ENCODE measurements around the gene TNS3.

The TNS3 gene

DNA sequence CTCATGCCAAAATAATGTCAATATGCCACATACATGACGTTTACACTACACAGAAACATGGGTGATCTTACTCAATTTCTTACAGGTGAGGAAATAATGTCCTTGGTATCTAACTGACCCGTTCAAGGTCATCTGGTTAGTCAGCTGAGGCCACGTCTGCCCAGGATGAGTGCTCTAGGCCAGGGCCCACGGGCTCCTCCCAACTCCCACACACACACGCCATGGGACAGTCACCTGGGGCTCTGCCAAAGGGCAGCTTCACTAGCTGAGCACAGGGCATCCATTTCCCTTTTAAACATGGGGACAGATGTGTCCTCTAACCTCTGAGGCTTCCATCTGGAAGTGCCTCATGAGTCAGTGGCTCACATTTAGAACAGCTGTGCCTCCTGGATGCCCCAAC is 123.9 kb downstream of the TNS3 start:
- Histone ChIP-seq H3K4me3 (ENCODE audit: low read length) (peak overlapping the region; percentile 14), H3K9ac (ENCODE audit: low read depth, low read length) (peak overlapping the region; percentile 32), H3K27me3 (ENCODE audit: control insufficient read depth, insufficient read depth, low read length) (no peaks in the 10 kb centered on the region), H3K4me1 (ENCODE audit: control insufficient read depth, insufficient read depth, low read length) (peaks cover 78% of the 10 kb centered on the region), H3K9me3 (replicated peaks; ENCODE audit: low read length) (no peaks in the 10 kb centered on the region), H3K4me2 (ENCODE audit: low read length) (peak overlapping the region; percentile 36), H3K36me3 (ENCODE audit: insufficient read depth, low read length) (no peaks in the 10 kb centered on the region)

DNA sequence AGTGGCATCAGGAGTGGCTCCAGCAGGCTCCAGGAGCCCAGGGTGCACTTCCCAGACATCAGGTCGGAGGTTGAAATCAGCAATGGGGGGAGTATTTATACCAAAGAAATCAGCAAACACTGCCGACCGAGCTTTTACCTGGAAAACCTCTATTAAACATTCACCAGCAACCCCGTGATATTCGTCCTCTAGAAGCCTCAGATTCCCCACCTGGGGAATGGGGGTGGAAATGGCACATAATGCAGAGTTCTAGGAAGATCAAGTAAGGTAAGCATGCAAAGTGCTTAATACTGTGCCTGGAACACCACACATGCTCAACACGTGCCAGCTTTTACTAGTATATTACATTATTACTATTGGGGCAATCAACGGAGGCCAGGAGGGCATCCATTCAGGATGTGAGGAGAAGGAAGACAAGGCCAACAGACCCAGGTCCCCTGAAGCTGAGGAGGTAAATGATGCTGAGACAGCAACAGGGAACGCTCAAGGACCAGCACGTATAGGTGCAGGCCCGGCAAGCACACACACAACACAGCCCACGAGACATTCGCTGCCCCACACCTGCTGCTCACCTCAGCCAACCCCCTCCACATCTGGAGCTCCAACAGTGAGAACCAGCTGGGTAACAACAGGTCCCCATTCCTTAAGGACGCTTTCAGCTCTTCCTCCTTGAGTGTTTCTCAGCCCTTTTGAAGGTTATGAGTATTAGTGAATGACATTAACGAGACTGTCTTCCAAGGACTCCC is 125.5 kb downstream of the TNS3 start:
- H3K9ac ChIP-seq (ENCODE audit: low read depth, low read length) = no peak overlapping the region
- no peaks in the 10 kb centered on the region for H3K9me3 ChIP-seq (replicated peaks; ENCODE audit: low read length)
- peaks cover 3% of the 10 kb centered on the region for H3K36me3 ChIP-seq (ENCODE audit: insufficient read depth, low read length)
- H3K4me2 ChIP-seq (ENCODE audit: low read length) = no peak overlapping the region
- no peaks in the 10 kb centered on the region for H3K27me3 ChIP-seq (ENCODE audit: control insufficient read depth, insufficient read depth, low read length)
- no peak overlapping the region for H3K4me3 ChIP-seq (ENCODE audit: low read length)
- peaks cover 90% of the 10 kb centered on the region for H3K4me1 ChIP-seq (ENCODE audit: control insufficient read depth, insufficient read depth, low read length)

DNA sequence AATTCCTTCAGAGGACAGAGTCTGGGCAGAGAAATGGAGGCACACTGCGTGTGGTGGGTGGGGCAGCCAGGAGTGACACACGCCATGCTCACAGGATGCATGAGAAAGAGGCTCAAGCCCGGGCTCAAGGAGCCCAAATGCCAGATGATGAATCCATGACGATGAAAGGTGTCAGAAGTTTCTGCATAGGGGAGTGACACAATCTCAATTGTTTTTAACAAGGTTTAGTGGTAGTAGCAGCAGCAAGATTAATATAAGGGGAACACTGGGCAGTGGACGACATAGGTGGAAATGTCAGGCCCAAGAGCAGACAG is 126.1 kb downstream of the TNS3 start:
- no peaks in the 10 kb centered on the region for H3K9me3 ChIP-seq (replicated peaks; ENCODE audit: low read length)
- H3K4me1 ChIP-seq (ENCODE audit: control insufficient read depth, insufficient read depth, low read length) = peaks cover 90% of the 10 kb centered on the region
- H3K36me3 ChIP-seq (ENCODE audit: insufficient read depth, low read length) = peaks cover 3% of the 10 kb centered on the region
- H3K9ac ChIP-seq (ENCODE audit: low read depth, low read length) = peak overlapping the region; percentile 100
- H3K27me3 ChIP-seq (ENCODE audit: control insufficient read depth, insufficient read depth, low read length) = no peaks in the 10 kb centered on the region
- no peak overlapping the region for H3K4me3 ChIP-seq (ENCODE audit: low read length)
- H3K4me2 ChIP-seq (ENCODE audit: low read length) = no peak overlapping the region

DNA sequence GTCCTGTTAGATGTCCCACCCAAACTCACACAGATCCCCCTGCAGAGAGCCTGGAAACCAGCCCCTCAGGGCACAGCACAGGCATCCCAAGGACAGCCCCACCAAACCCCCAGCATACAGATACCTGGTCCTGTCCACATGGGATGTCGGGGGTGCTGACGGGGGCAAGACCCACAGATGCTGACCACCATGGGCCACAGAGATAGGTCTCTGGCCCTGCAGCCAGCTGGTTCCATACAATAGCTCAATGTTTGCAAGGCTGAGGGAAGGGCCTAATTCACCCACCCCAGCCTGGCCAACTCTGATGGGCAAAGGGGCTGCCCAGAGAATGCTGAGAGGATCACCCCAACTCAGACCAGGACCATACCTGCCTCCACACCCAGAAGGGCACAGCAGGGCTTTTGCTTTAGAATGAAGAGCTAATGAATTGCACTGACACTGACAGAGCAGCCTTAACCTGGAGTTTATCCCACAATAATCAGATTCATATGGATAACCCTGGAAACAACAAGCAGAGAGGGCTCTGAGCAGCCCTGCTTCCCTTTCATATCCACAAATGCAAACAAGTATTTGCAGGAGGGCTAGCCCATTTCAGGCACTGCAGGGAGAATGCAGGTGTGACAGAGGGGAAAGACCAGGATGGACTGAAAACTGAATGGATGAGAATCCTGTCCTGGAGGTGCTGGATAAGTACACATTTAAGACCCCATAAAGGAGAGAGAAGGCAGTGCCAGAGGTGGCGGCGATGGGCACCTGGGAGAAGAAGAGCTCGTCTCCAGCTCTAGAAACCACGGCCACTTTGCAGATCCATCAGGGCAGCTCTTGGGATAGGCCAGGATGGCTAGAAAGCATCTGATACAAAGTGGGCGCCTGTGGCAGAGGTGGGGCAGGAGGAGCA is 126.7 kb downstream of the TNS3 start:
- Histone ChIP-seq H3K36me3 (ENCODE audit: insufficient read depth, low read length) (peaks cover 3% of the 10 kb centered on the region), H3K4me2 (ENCODE audit: low read length) (peak overlapping the region; percentile 100), H3K4me3 (ENCODE audit: low read length) (peak overlapping the region; percentile 4), H3K9ac (ENCODE audit: low read depth, low read length) (peak overlapping the region; percentile 100), H3K9me3 (replicated peaks; ENCODE audit: low read length) (no peaks in the 10 kb centered on the region), H3K27me3 (ENCODE audit: control insufficient read depth, insufficient read depth, low read length) (no peaks in the 10 kb centered on the region), H3K4me1 (ENCODE audit: control insufficient read depth, insufficient read depth, low read length) (peaks cover 90% of the 10 kb centered on the region)

DNA sequence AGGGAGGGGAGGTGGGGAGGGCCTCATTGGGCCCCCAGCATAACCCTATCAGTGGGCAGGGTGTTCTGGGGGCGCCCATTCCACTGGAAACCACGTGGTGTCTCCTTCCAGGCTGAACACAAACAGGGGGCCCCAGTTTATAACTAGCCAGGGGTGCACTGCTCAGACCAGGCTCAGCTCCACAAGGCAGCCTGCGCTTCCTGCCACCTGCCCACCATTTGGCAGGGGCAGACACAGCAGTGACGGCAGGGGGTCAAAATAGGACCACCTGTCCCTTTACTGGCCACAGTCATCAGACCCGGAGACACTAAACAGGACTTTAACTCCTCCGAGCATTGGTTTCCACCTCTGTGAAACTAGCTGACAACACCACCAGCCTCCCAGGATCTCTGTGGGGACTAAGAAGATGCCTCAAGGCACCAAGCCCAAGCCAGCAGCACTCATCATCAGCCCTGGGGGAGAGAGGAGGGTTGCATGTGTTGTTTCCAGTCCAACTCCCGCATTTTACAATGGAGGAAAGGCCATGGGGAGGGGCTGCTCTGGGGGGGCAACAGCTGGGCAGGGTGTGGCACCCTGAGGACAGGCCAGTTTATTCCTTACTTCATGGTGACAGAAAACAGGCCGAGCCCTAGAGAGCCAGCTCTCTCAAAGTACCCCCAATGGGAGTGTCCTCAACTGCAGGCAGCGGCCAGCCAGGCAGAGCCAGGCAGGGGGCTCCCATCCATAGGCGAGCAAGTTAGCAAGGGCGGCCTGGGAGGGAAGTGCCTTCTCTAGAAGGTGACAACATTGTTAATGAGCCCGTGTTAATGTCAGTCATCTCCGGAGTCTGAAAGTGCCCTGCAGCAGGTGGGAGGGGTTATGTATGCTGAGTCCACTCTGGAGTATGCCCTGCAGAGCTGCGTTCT is 127.6 kb downstream of the TNS3 start:
- Histone ChIP-seq H3K4me3 (ENCODE audit: low read length) (peak overlapping the region; percentile 4), H3K4me2 (ENCODE audit: low read length) (peak overlapping the region; percentile 100), H3K9ac (ENCODE audit: low read depth, low read length) (peak overlapping the region; percentile 100), H3K4me1 (ENCODE audit: control insufficient read depth, insufficient read depth, low read length) (peaks cover 93% of the 10 kb centered on the region), H3K27me3 (ENCODE audit: control insufficient read depth, insufficient read depth, low read length) (no peaks in the 10 kb centered on the region), H3K36me3 (ENCODE audit: insufficient read depth, low read length) (peaks cover 3% of the 10 kb centered on the region), H3K9me3 (replicated peaks; ENCODE audit: low read length) (no peaks in the 10 kb centered on the region)

DNA sequence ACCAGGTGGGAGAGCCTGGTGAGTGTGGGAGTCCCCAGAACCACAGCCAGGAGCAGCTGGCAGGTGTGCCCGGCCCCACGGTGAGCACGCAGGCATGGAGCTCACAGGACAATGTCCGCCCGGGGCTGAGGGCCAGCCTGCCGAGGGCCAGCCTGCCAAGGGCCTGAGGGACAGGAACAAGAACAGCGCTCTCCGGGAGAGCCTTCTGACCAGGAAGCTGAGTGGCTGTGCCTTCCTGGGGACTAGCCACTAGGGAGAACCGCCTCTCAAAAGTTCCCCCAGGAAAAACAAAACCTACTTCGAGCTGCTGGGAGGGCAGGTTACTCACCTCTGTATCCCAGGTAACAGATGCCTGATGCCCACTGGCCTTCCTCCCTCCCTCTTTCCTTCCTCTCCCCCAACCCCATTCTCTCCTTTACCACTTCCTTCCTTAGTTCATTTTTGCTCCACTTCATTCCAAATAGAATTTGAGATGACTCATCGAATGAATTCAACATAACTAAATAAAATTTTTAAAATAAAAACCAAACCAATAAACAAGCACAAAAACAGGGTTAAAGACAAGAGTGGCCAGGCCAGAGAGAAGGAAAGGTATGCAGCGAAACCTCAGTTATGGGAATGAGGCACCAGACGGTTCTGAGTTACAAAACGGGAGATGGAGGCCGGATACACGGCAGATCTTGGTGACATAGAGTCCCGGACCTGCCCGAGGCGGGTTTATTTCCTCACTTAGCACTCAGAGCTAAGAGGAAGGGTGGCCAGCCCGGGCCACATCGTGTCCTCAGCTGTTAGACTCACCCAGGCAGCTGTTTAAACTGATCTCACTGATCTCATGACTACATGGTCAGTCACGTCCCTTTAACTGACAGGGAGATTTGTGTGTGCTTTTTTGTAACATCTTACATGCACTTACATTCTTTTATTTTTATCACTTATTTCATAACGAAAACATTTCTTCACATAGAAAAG is 128.5 kb downstream of the TNS3 start:
- H3K4me3 ChIP-seq (ENCODE audit: low read length) = peak overlapping the region; percentile 88
- peak overlapping the region; percentile 100 for H3K4me2 ChIP-seq (ENCODE audit: low read length)
- peaks cover 90% of the 10 kb centered on the region for H3K4me1 ChIP-seq (ENCODE audit: control insufficient read depth, insufficient read depth, low read length)
- peak overlapping the region; percentile 100 for H3K9ac ChIP-seq (ENCODE audit: low read depth, low read length)
- H3K27me3 ChIP-seq (ENCODE audit: control insufficient read depth, insufficient read depth, low read length) = no peaks in the 10 kb centered on the region
- H3K9me3 ChIP-seq (replicated peaks; ENCODE audit: low read length) = no peaks in the 10 kb centered on the region
- H3K36me3 ChIP-seq (ENCODE audit: insufficient read depth, low read length) = peaks cover 3% of the 10 kb centered on the region

DNA sequence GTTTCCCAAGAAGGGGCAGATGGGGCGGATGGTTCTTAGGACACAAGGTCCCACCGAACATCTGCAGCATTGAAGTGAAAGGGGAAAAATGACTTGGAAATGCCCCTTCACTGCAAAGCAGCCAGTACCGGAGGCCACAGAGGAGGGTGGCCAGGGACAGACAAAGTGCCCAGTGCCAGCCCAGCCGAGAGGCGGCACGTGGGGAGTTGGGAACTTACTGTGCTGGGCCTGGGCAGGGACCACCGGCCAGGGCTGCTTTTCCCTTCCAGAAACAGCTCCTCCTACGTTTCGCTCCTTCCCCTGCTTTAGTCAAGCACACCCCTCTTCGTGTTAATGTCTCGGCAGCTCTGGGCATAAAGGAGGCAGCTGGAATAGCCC is 129.2 kb downstream of the TNS3 start:
- H3K4me1 ChIP-seq (ENCODE audit: control insufficient read depth, insufficient read depth, low read length) = peaks cover 88% of the 10 kb centered on the region
- H3K4me2 ChIP-seq (ENCODE audit: low read length) = peak overlapping the region; percentile 100
- H3K4me3 ChIP-seq (ENCODE audit: low read length) = peak overlapping the region; percentile 88
- peak overlapping the region; percentile 100 for H3K9ac ChIP-seq (ENCODE audit: low read depth, low read length)
- peaks cover 7% of the 10 kb centered on the region for H3K36me3 ChIP-seq (ENCODE audit: insufficient read depth, low read length)
- H3K9me3 ChIP-seq (replicated peaks; ENCODE audit: low read length) = no peaks in the 10 kb centered on the region
- H3K27me3 ChIP-seq (ENCODE audit: control insufficient read depth, insufficient read depth, low read length) = no peaks in the 10 kb centered on the region

DNA sequence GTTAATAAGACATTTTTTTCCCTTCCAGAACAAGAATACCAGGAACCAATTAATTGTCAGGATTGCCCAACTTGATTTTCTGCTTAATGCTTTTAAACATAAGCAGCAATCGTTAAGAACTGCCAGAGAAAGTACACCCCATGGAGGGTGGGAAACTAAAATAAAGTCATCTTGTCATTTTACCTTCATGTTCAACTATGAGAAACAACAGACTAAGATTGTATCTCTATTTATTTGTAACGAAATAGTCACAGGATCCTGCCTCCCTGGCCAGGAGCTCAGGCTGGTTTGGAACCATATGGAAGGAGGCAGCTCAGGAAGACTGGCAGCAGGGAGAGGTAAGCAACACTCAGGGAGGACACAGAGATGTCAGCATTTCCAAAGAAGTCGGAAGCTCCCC is 129.6 kb downstream of the TNS3 start:
- peak overlapping the region; percentile 88 for H3K4me3 ChIP-seq (ENCODE audit: low read length)
- no peaks in the 10 kb centered on the region for H3K9me3 ChIP-seq (replicated peaks; ENCODE audit: low read length)
- H3K9ac ChIP-seq (ENCODE audit: low read depth, low read length) = peak overlapping the region; percentile 100
- peak overlapping the region; percentile 100 for H3K4me2 ChIP-seq (ENCODE audit: low read length)
- peaks cover 88% of the 10 kb centered on the region for H3K4me1 ChIP-seq (ENCODE audit: control insufficient read depth, insufficient read depth, low read length)
- H3K36me3 ChIP-seq (ENCODE audit: insufficient read depth, low read length) = peaks cover 7% of the 10 kb centered on the region
- H3K27me3 ChIP-seq (ENCODE audit: control insufficient read depth, insufficient read depth, low read length) = no peaks in the 10 kb centered on the region

DNA sequence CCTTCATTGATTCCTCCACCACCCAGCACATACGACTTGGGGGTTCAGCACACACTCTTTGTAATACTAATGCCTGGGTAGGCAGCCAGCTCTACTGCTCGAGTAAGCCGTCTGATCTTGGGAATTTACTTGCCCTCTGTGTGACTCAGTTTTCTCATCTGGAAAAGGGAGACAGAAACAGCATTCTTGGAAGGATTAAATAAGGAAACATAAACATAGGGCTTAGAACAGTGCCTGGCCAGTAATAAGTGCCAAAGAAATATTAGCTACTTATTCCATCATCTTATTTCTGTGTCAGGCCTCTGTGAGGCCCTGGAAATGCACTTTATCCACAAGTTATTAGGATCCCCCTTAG is 130.1 kb downstream of the TNS3 start:
- H3K9me3 ChIP-seq (replicated peaks; ENCODE audit: low read length) = no peaks in the 10 kb centered on the region
- H3K4me1 ChIP-seq (ENCODE audit: control insufficient read depth, insufficient read depth, low read length) = peaks cover 90% of the 10 kb centered on the region
- H3K4me2 ChIP-seq (ENCODE audit: low read length) = peak overlapping the region; percentile 100
- peaks cover 7% of the 10 kb centered on the region for H3K36me3 ChIP-seq (ENCODE audit: insufficient read depth, low read length)
- peak overlapping the region; percentile 100 for H3K9ac ChIP-seq (ENCODE audit: low read depth, low read length)
- H3K27me3 ChIP-seq (ENCODE audit: control insufficient read depth, insufficient read depth, low read length) = no peaks in the 10 kb centered on the region
- peak overlapping the region; percentile 88 for H3K4me3 ChIP-seq (ENCODE audit: low read length)

DNA sequence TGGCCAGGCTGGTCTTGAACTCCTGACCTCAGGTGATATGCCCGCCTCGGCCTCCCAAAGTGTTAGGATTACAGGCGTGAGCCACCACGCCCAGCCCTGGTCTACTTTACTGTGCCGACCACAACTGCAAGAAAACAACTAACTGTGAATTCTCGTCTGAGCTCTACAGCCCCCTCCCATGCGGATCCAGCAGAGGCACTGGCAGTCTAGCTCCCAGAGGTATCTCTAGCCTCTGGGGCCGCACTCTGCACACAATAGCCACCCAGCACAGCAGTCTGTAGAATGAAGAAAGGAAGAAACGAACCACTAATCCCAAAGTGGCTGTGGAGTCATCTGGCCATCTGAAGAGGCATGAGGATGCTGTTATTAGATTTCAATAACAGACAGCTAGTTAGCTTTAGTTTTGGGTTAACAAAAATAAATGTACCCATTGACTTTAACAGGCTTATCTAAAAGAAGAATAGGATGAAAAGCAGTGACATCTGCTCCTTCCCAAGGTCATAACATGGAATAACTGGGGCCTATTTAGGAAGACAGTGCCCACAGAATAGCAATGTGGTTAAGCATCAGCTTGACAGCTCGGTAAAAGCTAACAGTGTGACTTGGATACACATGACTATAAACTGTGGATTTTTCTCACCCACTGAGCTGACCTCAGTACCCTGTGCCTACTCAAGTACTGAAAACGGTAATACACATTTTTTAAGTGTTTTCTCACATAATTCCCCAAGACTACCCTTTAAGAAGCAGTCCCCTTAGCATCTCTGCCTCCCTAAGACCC is 131.9 kb downstream of the TNS3 start:
- H3K9ac ChIP-seq (ENCODE audit: low read depth, low read length) = peak overlapping the region; percentile 100
- H3K4me2 ChIP-seq (ENCODE audit: low read length) = peak overlapping the region; percentile 65
- peaks cover 89% of the 10 kb centered on the region for H3K4me1 ChIP-seq (ENCODE audit: control insufficient read depth, insufficient read depth, low read length)
- H3K4me3 ChIP-seq (ENCODE audit: low read length) = peak overlapping the region; percentile 55
- H3K9me3 ChIP-seq (replicated peaks; ENCODE audit: low read length) = no peaks in the 10 kb centered on the region
- H3K27me3 ChIP-seq (ENCODE audit: control insufficient read depth, insufficient read depth, low read length) = no peaks in the 10 kb centered on the region
- peaks cover 12% of the 10 kb centered on the region for H3K36me3 ChIP-seq (ENCODE audit: insufficient read depth, low read length)

Data from skeletal muscle satellite cell (primary cell).